Stimulated activated naive CD8-positive, alpha-beta T cell treated with anti-CD3 and anti-CD28 coated beads, Interleukin-15, amount 100 ng/mL, for 72 hours (primary cell): Measurements from ENCODE around the gene TYK2.
"Not testable (repeated sequence)": the region's sequence is repeated elsewhere in the genome, so short reads cannot be mapped to it uniquely, and the experiment has no call there.

Experiments
- ATAC-seq: fragments of 150-1000 bp; cut with Tn5 transposase; 2 replicates; pipeline ENCODE4 v1.10.0; 2021; ENCODE audit warnings: mild to moderate bottlenecking, moderate library complexity
- DNase-seq, 2 donors: peaks; one replicate each; pipeline ENCODE4 v3.0.0; 2021 to 2022
- H3K27ac Mint-ChIP-seq, 2 donors: one replicate each; pipeline ENCODE4 v1.8.0; 2022; ENCODE audit warnings: mild to moderate bottlenecking in 2 of 2, mixed read lengths in 2 of 2, moderate library complexity in 2 of 2
- H3K27me3 Mint-ChIP-seq: one replicate; pipeline ENCODE4 v1.8.0; 2022; ENCODE audit warnings: mixed read lengths
- H3K4me1 Mint-ChIP-seq: one replicate; pipeline ENCODE4 v1.8.0; 2022; ENCODE audit warnings: mild to moderate bottlenecking, mixed read lengths
- H3K4me3 Mint-ChIP-seq, 2 donors: one replicate each; pipeline ENCODE4 v1.8.0; 2022; ENCODE audit warnings: mild to moderate bottlenecking in 2 of 2, mixed read lengths in 2 of 2, moderate library complexity in 1 of 2
- H3K9me3 Mint-ChIP-seq, 2 donors: one replicate each; pipeline ENCODE4 v1.8.0; 2022; ENCODE audit warnings: mixed read lengths in 2 of 2

The TYK2 gene

DNA sequence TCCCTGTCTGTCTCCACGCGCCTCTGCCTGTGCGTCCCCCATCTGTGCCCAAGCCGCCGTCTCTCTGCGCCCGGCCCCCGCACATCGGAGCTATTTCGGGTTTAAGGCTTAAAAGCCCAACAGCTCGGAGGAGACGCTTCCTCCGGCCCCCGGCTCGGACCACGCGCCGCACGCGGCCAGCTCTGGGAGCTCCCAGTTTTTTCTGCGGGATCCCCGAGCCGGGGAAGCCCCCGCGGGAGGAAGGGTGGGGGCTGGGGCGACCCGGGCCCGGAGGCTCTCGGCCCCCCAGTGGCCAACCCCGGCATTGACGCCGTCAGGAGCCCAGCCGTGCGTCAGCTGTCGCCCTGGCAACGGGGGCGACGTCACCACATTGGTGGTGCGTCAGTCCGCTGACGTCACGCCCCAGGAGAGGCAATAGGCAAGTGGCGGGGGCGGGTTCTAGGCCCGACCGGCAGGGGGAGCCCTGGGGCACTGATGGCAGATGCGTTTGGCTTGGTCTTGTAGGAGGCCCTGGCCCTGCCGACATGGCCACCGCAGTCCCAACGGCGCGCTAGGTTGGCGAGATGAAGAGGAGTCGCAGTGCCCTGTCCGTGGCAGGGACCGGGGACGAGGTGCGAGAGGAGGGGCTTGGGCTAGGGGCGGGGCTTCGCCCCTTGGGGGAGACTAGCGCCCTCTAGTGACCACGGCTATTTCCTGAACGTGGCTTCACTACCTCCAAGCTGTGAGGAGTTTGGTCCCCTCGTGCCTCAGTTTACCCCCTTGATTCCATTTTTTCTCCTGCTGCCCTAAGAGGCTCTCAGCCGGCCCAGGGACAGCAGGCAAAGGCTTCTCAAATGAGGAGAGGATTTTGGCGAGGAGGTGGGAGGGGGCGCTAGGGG is 36.2 kb upstream of the TYK2 start:
- peak; percentile 95 to 98 for DNase-seq
- peaks cover 80% of the 10 kb centered on the region for H3K4me1 Mint-ChIP-seq
- peak; percentile 69 for ATAC-seq
- no peaks in the 10 kb centered on the region for H3K9me3 Mint-ChIP-seq
- H3K27me3 Mint-ChIP-seq, result peaks cover 32% of the 10 kb centered on the region
- peak overlapping the region; percentile 14 to 95 for H3K27ac Mint-ChIP-seq
- H3K4me3 Mint-ChIP-seq, result peak overlapping the region; percentile 69 to 76

GRCh38 chr19:10416083-10416379 is 35.7 kb upstream of the TYK2 start:
- H3K27me3 Mint-ChIP-seq, result peaks cover 26% of the 10 kb centered on the region
- H3K9me3 Mint-ChIP-seq, result no peaks in the 10 kb centered on the region
- H3K4me3 Mint-ChIP-seq, result peak overlapping the region; percentile 69 to 76
- DNase-seq (no peak), ATAC-seq (no peak)
- peak overlapping the region in 1 of 2 donors; percentile 95 for H3K27ac Mint-ChIP-seq
- H3K4me1 Mint-ChIP-seq, result peaks cover 80% of the 10 kb centered on the region

- ATAC-seq (peak; percentile 50), DNase-seq (peak in 1 of 2 donors; percentile 40)
- Mint-ChIP-seq H3K27me3 (peaks cover 11% of the 10 kb centered on the region), H3K9me3 (no peaks in the 10 kb centered on the region), H3K4me1 (peaks cover 89% of the 10 kb centered on the region), H3K4me3 (peak overlapping the region; percentile 19 to 49), H3K27ac (peak overlapping the region; percentile 9 to 91)
These were observed 32.0 kb upstream of the TYK2 start for GRCh38 chr19:10412257-10412977.

DNA sequence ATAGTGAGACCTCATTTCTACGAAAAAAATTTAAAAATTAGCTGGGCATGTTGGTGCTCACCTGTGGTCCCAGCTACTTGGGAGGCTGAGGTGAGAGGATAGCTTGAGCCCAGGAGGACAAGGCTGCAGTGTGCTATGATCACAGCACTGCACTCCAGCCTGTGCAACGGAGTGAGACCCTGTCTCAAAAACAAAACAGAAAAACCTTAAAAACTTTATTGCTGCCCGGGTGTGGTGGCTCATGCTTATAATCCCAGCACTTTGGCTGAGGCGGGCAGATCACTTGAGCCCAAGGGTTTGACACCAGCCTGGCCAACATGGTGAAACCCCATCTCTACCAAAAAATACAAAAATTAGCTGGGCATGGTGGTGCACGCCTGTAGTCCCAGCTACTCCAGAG is 30.9 kb upstream of the TYK2 start:
- H3K9me3 Mint-ChIP-seq, ATAC-seq, H3K27me3 Mint-ChIP-seq, H3K4me3 Mint-ChIP-seq, DNase-seq, H3K27ac Mint-ChIP-seq: not testable (repeated sequence)
- H3K4me1 Mint-ChIP-seq, result peaks cover 89% of the 10 kb centered on the region

- peak overlapping the region; percentile 55 to 80 for H3K4me3 Mint-ChIP-seq
- peak in 1 of 2 donors; percentile 75 for DNase-seq
- peak overlapping the region; percentile 64 to 89 for H3K27ac Mint-ChIP-seq
- ATAC-seq, result peak; percentile 79
- H3K27me3 Mint-ChIP-seq, result no peaks in the 10 kb centered on the region
- H3K9me3 Mint-ChIP-seq, result no peaks in the 10 kb centered on the region
- H3K4me1 Mint-ChIP-seq, result peaks cover 94% of the 10 kb centered on the region
These were observed 28.3 kb upstream of the TYK2 start for GRCh38 chr19:10408511-10409283.

DNA sequence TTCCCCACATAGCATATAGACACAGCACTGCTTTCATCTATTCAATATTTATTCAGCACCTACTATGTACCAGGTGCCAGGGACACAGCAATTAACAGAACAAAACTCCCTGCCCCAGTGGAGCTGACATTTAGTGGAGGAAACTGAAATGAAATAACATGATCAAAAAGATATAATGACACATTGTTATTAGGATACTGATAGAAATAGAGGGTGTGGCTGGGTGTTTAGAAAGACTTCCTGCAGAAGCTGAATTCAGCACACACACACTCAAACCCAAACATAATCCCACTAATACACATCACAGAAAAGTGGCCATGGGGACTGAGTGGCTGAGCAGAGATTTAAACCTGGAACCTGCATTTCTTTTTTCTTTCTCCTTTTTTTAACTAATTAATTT is 26.7 kb upstream of the TYK2 start:
- Mint-ChIP-seq H3K27me3 (no peaks in the 10 kb centered on the region), H3K4me1 (peaks cover 84% of the 10 kb centered on the region), H3K27ac (peak overlapping the region in 1 of 2 donors; percentile 34), H3K9me3 (no peaks in the 10 kb centered on the region), H3K4me3 (peak overlapping the region in 1 of 2 donors; percentile 48)
- no peak for DNase-seq
- no peak for ATAC-seq

GRCh38 chr19:10406191-10406590 is 25.8 kb upstream of the TYK2 start:
- ATAC-seq, result no peak
- H3K27ac Mint-ChIP-seq, result peak overlapping the region in 1 of 2 donors; percentile 95
- DNase-seq, result no peak
- H3K9me3 Mint-ChIP-seq, result no peaks in the 10 kb centered on the region
- no peaks in the 10 kb centered on the region for H3K27me3 Mint-ChIP-seq
- peaks cover 85% of the 10 kb centered on the region for H3K4me1 Mint-ChIP-seq
- peak overlapping the region in 1 of 2 donors; percentile 91 for H3K4me3 Mint-ChIP-seq

DNA sequence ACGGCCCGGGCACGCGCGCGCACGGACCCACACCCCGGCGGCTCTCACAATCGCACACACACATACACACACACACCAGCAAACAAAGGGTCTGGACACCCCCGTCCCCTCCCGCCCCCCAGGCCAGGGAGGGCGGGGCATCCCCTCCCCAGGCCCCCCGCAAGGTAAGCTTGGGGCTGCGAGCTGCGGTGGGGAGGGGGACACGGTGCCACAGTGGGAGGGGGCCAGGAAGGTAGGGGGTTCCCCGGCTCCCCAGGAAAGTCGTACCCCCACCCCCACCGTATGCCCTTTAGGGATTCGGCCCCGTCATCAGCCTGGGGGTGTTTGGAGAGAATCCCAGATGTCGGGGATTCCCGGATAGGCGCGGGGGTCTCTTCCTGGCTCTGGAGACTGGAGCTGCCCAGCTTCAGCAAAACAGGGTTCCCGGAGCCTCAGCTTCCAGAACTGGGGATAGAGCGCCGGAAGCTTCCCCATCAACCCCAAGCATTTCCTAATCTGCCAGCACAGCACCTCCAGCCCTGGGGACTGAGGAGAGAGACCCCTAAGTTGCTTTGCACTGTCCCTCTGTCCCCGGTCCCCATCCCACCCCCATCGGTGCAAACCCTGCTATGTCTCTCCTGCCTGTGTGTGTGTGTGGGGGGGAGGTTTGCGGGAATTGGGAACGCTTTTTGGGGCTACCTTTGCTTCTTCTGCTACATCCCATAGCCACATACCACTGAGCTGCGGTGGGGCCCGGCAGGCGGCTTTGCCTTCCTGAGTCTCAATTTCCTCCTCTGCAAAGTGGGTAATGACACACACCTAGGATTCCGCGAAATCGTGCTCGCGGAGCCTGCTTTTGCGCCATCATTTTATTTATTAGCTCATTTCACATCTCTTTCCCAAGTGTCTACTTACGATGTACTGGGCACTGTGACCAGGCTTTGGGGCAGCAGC is 24.8 kb upstream of the TYK2 start:
- DNase-seq (peak in 1 of 2 donors; percentile 63), ATAC-seq (no peak)
- peak overlapping the region; percentile 87 to 91 for H3K4me3 Mint-ChIP-seq
- H3K27ac Mint-ChIP-seq, result peak overlapping the region; percentile 78 to 95
- H3K9me3 Mint-ChIP-seq, result no peaks in the 10 kb centered on the region
- H3K27me3 Mint-ChIP-seq, result no peaks in the 10 kb centered on the region
- H3K4me1 Mint-ChIP-seq, result peaks cover 86% of the 10 kb centered on the region

- peak; percentile 88 for ATAC-seq
- Mint-ChIP-seq H3K9me3 (no peaks in the 10 kb centered on the region), H3K4me1 (peaks cover 79% of the 10 kb centered on the region), H3K27me3 (no peaks in the 10 kb centered on the region), H3K27ac (peak within 1 kb of the TSS; percentile 96 to 98), H3K4me3 (peak within 1 kb of the TSS; percentile 87 to 91)
- peak; percentile 98 for DNase-seq
These were observed 23.0 kb upstream of the TYK2 start, which contains the start of gene CDC37 for GRCh38 chr19:10403137-10404021. Gene CDC37, minus strand, starts transcription at chr19:10403542. Its CDS starts 63 bp downstream, at chr19:10403479.

DNA sequence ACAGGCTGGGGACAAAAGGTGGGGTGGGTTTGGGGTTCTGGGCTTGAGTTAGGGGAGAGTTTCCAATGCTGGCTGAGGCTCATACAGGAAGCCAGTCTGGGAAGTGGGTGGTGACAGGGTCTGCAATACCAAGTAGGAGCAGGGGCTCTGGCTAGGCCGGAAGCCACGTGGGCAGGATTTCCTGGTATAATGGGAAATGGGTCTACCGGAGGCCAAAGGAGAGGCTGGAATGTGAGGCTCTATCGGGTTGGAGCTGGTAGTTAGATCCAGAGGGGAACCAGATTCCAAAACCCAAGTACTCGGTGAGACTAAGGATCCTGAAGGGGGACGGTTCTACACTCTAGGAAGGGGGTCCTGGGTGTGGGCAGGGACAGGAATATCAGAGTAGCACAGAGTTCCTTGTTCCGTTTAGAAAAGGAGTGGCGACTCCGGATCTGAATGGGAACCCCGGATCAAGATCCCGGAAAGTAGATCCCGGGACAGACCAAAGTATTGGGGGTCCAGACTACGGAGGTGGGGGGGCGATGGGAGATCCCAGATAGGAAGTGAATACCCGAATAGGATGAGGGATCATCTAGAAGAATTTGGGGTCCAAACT is 22.2 kb upstream of the TYK2 start:
- no peaks in the 10 kb centered on the region for H3K27me3 Mint-ChIP-seq
- no peaks in the 10 kb centered on the region for H3K9me3 Mint-ChIP-seq
- DNase-seq, result no peak
- peaks cover 79% of the 10 kb centered on the region for H3K4me1 Mint-ChIP-seq
- peak overlapping the region; percentile 96 to 98 for H3K27ac Mint-ChIP-seq
- H3K4me3 Mint-ChIP-seq, result peak overlapping the region; percentile 87 to 91
- no peak for ATAC-seq

- Mint-ChIP-seq H3K9me3 (no peaks in the 10 kb centered on the region), H3K4me1 (peaks cover 68% of the 10 kb centered on the region), H3K27ac (peak overlapping the region in 1 of 2 donors; percentile 91), H3K4me3 (no peak overlapping the region), H3K27me3 (no peaks in the 10 kb centered on the region)
- no peak for ATAC-seq
- DNase-seq, result no peak
These were observed 19.5 kb upstream of the TYK2 start for GRCh38 chr19:10399878-10400277.

GRCh38 chr19:10399340-10399739 is 19.0 kb upstream of the TYK2 start:
- not testable (repeated sequence) for ATAC-seq, H3K27me3 Mint-ChIP-seq, DNase-seq, H3K9me3 Mint-ChIP-seq, H3K4me3 Mint-ChIP-seq
- H3K27ac Mint-ChIP-seq, result peak overlapping the region in 1 of 2 donors; percentile 71
- peaks cover 64% of the 10 kb centered on the region for H3K4me1 Mint-ChIP-seq

GRCh38 chr19:10398819-10399218 is 18.4 kb upstream of the TYK2 start:
- no peak overlapping the region for H3K4me3 Mint-ChIP-seq

More at GRCh38 chr19:10398819-10399218, 18.4 kb upstream of the TYK2 start:
- H3K27ac Mint-ChIP-seq, result peak overlapping the region; percentile 71 to 72
- H3K9me3 Mint-ChIP-seq, result no peaks in the 10 kb centered on the region
- H3K4me1 Mint-ChIP-seq, result peaks cover 59% of the 10 kb centered on the region
- ATAC-seq, result no peak
- DNase-seq, result no peak
- no peaks in the 10 kb centered on the region for H3K27me3 Mint-ChIP-seq
